Gastrocnemius medialis (tissue), 4 donors: ENCODE data around the gene AKAP6.

Source experiments
- CTCF ChIP-seq, 5 experiments: fragments of 450-650 bp in 3 of 5; fragments of 200-600 bp in 2 of 5; sonication (generic) in 2 of 5; IDR thresholded peaks in 4 of 5; conservative IDR thresholded peaks in 1 of 5; 1 replicate in 4 of 5; 2 replicates in 1 of 5; pipeline ENCODE4 v1.5.1; 2016 to 2019; ENCODE audit warnings: antibody characterized with exemption in 5 of 5, mild to moderate bottlenecking in 3 of 5, moderate library complexity in 3 of 5
- POLR2A ChIP-seq, 2 donors: fragments of 450-650 bp; IDR thresholded peaks; one replicate each; pipeline ENCODE4 v1.6.1; 2017; ENCODE audit warnings: antibody characterized with exemption in 2 of 2, mild to moderate bottlenecking in 2 of 2, moderate library complexity in 2 of 2

GRCh38 chr14:32719601-32720000 lies 390.5 kb downstream of the AKAP6 start:
- TF ChIP-seq POLR2A (IDR thresholded peaks at IDR 0.05) (no peak), CTCF (IDR thresholded peaks at IDR 0.05 in 4 of 5, conservative IDR thresholded peaks at IDR 0.05 in 1 of 5) (no peak)
